Adipose tissue (tissue), 3 donors: ENCODE data around the gene TAOK2. TPM values are rescaled to one million over a fixed set of nuclear protein-coding genes. Genes with fewer than 3 reads are reported as not detected.
A peak's percentile ranks its signal among the peaks of the same experiment; 100 is the strongest.

Experiments used
- H3K27ac ChIP-seq: one replicate; pipeline ENCODE4 v1.5.1; 2013; ENCODE audit warnings: low read depth, low read length
- WGBS, 3 donors: extraction: QIAGEN DNeasy Blood & Tissue Kit; methylation state at CpG; one replicate each; pipeline ENCODE4 v1.1.7; 2013; 5-methylcytosine and 5-hydroxymethylcytosine counted together
- polyA plus RNA-seq, 3 donors: library from polyadenylated mRNA; stranded (reverse); fragments of 200-250 nt; gene quantifications; one replicate each; pipeline ENCODE4 v1.2.3, GENCODE V29; 2013
- donor health status: healthy with polysubstance abuse.
- donor health status: Bipolar disorder and iron deficiency.
- donor health status: healthy.

Gene TAOK2
- polyA plus RNA-seq, 3 donors, result 15.2 to 47.6 (median 32.2) TPM

DNA sequence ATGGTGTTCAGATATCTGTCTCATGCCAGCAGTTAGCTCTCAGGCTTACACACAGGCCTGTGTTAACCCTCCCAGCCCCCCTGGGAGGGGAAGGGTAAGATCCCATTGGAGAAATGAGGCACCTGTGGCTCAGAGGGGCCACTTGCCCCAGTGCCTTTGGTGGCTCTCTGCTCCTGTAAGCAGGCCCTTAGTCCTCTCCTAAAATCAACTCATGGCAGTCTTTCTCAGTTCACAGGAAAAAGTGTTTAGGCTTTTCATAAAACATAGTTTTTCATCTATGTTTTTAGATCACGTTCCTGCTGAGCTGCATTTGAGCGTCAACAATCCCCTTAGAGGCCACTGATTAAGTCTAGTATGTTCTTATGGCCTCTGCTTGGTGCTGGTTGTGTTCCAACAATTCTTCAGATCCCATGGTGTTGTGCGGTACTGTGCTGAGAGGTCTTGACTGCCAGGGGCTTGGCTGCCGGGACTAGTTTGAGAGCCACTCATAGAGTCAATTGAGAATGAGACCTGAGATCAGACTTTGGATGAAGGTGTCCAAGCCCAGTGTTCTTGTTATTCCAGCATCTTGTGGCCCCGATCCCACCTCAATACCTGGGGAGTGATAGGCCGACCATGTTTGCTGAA lies 10.6 kb downstream of the TAOK2 start:
- H3K27ac ChIP-seq, result no peak overlapping the region
- WGBS, 3 donors, result 85 to 91% (median 88%) methylated on average over 6 of the region's 6 CpGs

DNA sequence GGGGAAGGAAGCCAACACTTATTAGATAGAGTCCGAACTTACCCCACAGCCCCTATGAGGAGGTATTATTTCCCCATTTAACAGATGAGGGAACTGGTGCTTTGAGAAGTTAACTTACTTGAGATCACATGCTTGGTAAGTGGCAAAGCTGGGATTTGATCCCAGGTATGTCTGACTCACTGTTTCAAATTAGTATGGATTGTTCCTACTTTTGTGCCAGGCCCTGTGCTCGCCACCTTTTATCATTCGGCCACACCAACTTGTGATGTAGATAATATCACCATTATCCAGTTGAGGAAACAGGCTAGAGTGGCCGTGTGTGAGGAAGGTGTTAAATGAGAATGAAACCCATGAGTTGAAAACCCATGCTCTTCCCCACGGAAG lies 11.1 kb downstream of the TAOK2 start:
- H3K27ac ChIP-seq, result no peak overlapping the region
- 85 to 90% (median 88%) methylated on average over 5 of the region's 5 CpGs for WGBS, 3 donors

DNA sequence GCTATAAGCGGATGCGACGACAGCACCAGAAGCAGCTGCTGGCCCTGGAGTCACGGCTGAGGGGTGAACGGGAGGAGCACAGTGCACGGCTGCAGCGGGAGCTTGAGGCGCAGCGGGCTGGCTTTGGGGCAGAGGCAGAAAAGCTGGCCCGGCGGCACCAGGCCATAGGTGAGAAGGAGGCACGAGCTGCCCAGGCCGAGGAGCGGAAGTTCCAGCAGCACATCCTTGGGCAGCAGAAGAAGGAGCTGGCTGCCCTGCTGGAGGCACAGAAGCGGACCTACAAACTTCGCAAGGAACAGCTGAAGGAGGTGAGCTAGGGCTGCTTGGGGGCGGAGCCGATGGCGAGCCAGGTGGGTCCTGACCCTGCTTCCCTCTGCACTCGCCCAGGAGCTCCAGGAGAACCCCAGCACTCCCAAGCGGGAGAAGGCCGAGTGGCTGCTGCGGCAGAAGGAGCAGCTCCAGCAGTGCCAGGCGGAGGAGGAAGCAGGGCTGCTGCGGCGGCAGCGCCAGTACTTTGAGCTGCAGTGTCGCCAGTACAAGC lies 11.7 kb downstream of the TAOK2 start:
- WGBS, 3 donors, result 94 to 96% (median 95%) methylated on average over 28 of the region's 28 CpGs
- H3K27ac ChIP-seq, result no peak overlapping the region

DNA sequence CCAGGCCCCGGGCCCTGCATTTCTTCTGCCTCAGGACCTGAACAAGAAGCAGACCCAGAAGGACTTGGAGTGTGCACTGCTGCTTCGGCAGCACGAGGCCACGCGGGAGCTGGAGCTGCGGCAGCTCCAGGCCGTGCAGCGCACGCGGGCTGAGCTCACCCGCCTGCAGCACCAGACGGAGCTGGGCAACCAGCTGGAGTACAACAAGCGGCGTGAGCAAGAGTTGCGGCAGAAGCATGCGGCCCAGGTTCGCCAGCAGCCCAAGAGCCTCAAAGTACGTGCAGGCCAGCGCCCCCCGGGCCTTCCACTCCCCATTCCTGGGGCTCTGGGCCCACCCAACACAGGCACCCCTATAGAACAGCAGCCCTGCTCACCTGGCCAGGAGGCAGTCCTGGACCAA lies 12.6 kb downstream of the TAOK2 start:
- 91 to 96% (median 94%) methylated on average over 20 of the region's 20 CpGs for WGBS, 3 donors
- H3K27ac ChIP-seq, result no peak overlapping the region

DNA sequence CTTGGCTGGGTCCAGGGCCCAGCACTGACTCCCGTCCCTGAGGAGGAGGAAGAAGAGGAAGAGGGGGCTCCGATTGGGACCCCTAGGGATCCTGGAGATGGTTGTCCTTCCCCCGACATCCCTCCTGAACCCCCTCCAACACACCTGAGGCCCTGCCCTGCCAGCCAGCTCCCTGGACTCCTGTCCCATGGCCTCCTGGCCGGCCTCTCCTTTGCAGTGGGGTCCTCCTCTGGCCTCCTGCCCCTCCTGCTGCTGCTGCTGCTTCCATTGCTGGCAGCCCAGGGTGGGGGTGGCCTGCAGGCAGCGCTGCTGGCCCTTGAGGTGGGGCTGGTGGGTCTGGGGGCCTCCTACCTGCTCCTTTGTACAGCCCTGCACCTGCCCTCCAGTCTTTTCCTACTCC lies 13.3 kb downstream of the TAOK2 start:
- 91 to 95% (median 93%) methylated on average over 3 to 5 of the region's 5 CpGs for WGBS, 3 donors
- no peak overlapping the region for H3K27ac ChIP-seq

DNA sequence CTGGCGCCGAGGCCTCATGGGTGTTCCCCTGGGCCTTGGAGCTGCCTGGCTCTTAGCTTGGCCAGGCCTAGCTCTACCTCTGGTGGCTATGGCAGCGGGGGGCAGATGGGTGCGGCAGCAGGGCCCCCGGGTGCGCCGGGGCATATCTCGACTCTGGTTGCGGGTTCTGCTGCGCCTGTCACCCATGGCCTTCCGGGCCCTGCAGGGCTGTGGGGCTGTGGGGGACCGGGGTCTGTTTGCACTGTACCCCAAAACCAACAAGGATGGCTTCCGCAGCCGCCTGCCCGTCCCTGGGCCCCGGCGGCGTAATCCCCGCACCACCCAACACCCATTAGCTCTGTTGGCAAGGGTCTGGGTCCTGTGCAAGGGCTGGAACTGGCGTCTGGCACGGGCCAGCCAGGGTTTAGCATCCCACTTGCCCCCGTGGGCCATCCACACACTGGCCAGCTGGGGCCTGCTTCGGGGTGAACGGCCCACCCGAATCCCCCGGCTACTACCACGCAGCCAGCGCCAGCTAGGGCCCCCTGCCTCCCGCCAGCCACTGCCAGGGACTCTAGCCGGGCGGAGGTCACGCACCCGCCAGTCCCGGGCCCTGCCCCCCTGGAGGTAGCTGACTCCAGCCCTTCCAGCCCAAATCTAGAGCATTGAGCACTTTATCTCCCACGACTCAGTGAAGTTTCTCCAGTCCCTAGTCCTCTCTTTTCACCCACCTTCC lies 13.9 kb downstream of the TAOK2 start:
- no peak overlapping the region for H3K27ac ChIP-seq
- 92 to 96% (median 93%) methylated on average over 29 to 35 of the region's 35 CpGs for WGBS, 3 donors

DNA sequence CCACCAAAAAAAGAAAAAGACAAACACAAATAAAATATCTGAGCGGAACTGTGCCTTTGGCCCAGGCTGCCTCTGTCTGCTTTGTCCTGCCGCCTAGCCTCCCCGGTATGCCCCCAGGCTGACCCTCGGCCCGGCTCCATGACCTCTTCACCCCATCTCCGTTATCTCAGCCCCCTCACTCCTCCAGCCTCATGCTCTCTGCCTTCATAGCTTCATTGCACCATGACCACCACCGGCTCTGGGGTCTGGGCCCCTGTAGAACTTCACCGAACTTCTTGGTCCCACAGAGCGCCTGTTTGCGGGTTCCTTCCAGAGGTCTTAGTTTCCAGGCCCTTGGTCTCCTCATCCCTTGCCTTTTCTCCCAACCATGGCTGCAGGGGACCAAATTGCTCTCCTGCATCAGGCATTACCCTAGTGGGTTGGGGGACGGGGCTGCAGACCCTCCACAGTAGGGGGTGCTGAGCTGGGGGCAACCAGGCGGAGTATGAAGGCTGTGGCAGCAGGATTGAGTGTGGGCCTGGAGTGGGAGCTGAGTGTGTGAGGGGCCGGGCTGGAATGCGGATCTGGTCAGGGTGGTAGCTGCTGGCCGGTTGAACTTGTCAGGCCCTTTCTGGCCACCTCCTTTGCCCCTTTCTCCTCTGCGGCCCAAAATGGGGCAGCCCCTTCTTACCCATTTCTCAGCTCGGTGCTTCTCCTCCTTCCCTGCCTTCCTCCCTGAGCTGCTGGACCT lies 14.8 kb downstream of the TAOK2 start:
- WGBS, 3 donors, result 86 to 89% (median 88%) methylated on average over 17 of the region's 17 CpGs
- H3K27ac ChIP-seq, result no peak overlapping the region

DNA sequence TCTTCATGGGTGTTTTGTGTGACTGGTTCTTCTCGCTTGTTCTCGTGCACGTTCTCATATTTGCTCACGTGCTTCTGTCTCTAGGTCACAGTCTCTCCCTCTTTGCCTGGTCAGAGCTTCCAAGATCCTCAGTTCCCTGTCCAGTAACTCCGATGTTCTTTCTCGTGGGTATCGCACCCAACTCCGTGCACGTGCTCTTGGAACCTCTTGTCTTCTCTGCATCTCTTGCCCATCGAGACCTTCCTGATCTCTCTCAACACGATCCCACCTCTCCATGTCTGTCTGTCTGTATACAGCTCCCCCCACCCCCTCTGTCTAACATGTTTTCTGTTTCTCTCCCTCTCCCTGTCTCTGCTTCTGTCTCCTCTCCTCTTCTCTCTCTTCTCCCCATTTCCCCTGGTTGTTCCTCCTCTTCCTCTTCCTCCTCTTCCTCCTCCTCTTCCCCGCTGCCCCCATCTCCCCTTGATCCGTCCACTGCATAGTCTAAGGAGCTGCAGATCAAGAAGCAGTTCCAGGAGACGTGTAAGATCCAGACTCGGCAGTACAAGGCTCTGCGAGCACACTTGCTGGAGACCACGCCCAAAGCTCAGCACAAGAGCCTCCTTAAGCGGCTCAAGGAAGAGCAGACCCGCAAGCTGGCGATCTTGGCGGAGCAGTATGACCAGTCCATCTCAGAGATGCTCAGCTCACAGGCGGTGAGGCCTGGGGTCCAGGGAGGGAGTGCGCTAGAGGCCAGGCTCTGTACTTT lies 15.6 kb downstream of the TAOK2 start:
- WGBS, 3 donors, result 84 to 89% (median 88%) methylated on average over 23 of the region's 23 CpGs
- no peak overlapping the region for H3K27ac ChIP-seq

DNA sequence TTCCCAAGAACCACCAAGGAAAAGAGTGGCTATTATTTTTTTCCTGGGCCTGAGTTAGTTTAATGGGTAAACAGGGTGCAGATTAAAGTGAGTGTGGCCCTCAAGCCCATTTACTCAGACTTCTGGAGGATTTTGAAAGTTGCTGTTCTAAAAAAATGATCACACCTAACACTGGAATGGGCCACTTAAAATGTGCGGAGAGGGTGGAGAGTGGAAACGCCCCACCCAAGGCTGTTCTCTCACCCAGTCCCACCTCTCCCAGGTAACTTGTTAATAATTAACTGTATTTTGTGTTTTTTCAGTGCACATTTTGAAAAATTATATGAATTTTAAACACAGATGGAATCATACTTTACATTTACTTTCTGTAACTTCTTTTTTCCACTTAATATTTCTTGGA lies 16.4 kb downstream of the TAOK2 start:
- 59 to 95% (median 89%) methylated on average over 2 of the region's 2 CpGs for WGBS, 3 donors
- no peak overlapping the region for H3K27ac ChIP-seq

DNA sequence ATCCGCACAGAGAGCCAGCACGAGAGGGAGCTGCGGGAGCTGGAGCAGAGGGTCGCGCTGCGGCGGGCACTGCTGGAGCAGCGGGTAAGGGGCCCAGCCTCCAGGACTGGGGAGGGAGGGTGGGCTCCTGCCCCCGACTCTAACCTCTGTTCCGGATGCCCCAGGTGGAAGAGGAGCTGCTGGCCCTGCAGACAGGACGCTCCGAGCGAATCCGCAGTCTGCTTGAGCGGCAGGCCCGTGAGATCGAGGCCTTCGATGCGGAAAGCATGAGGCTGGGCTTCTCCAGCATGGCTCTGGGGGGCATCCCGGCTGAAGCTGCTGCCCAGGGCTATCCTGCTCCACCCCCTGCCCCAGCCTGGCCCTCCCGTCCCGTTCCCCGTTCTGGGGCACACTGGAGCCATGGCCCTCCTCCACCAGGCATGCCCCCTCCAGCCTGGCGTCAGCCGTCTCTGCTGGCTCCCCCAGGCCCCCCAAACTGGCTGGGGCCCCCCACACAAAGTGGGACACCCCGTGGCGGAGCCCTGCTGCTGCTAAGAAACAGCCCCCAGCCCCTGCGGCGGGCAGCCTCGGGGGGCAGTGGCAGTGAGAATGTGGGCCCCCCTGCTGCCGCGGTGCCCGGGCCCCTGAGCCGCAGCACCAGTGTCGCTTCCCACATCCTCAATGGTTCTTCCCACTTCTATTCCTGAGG lies 17.4 kb downstream of the TAOK2 start:
- 90 to 94% (median 94%) methylated on average over 30 to 35 of the region's 35 CpGs for WGBS, 3 donors
- no peak overlapping the region for H3K27ac ChIP-seq

DNA sequence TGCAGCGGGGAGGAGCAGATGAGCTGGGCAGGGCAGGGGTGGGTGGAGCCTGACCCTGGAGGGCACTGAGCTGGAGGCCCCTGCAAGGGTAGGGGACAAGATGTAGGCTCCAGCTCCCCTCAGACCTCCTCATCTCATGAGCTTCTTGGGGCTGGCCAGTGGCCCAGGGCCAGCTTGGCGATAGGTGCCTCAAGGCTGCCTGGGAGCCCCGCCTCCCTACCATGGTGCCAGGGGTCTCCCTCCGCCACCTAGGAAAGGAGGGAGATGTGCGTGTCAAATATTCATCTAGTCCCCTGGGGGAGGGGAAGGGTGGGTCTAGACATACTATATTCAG lies 17.9 kb downstream of the TAOK2 start:
- WGBS, 3 donors, result 74 to 88% (median 81%) methylated on average over 5 of the region's 5 CpGs
- no peak overlapping the region for H3K27ac ChIP-seq

DNA sequence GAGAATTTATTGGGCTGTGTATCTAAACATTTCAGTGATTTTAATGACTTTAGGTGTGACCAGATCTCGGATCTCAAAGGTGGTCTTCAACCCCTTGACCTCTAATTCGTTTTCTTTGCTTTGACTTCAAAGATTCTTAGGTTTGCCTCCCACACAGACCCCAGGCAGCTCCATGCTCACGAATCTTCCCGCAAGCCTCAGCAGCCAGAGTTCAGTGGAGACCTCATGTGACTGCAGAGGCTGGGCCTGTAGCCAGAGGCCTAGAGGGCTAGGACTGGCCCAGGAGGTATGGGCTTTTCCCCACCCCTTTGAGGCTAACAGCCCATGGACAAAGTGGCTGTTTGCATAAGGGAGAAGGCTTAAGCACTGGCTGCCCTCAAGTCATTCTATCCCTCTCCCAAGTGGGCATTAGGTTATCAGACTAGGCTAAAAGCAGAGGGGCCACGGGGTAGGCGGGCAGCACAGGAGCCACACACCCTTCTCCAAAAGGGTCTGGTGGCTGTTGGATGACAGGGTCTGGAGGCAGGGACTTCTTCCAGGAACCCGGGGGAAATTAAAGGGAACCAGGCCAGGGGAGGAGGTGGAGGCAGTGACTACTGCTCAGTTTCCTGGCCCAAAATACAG lies 18.8 kb downstream of the TAOK2 start:
- no peak overlapping the region for H3K27ac ChIP-seq
- WGBS, 3 donors, result 43 to 67% (median 59%) methylated on average over 7 of the region's 7 CpGs

DNA sequence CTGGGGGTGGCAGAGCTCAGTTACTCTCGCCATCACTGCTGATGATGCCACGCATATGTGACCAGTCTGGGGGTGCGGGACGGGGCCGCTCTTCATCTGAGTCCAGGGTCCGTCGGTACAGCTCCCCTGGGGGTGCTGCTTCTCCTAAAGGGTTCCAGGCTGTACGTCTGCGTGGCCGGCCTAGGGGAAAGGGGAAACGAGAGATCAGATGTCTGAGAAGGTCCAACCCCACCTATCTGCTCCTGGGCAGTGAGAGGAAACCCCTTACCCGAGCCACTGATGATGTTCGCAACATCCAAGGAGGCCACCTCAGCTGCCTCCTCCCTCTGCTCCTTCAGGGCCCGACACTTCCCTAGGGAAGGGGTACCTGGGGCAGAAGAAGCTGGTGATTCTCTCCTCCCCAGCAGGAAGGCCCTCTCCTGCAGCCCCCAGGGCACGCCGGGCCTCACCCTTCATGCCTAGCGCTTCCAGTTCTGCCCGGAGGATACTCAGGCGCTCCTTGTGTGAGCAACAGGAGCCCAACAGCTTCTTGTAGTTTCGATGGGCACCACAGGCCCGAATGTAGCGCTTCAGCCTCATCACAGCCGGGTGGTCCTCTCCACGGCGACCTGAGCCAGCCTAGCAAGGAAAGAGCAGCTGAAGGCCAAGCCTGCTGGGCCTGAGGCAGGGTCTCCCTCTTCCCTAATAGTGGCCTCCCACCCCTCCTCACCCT lies 19.7 kb downstream of the TAOK2 start:
- WGBS, 3 donors, result 87 to 92% (median 88%) methylated on average over 23 to 25 of the region's 25 CpGs
- H3K27ac ChIP-seq, result no peak overlapping the region

DNA sequence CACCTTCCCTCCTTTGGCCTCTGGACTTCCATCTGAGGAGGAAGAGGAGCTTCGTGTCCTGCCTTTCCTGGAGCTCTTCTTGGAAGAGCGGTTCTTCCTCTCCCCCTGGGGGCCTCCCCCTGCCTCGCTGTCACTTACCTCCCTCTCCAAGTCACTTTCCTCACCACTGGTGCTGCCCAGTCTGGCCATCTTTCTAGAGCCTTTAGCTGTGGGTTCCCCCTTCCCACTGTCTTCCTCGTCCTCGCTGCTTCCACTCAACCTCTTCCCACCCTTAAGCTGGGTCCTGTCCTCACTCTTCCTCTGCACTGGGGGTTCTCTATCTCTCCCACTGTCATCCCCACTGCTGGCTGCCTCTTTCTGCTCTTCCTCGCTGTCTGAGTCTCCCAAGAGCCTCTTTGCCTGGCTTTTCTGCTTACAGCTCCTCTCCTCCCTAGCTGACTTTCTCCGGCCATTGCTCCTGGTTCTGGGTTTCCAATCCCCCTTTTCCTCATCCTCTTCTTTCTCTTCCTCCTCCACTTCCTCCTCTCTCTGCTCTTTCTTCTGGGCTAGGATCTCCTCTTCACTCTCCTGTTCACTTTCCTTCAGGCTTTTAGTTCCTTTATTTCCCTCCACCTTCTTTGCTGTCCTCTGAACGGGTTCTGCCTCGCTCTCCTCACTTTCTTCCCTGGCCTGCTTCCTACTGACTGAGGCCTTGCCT lies 20.4 kb downstream of the TAOK2 start:
- H3K27ac ChIP-seq, result no peak overlapping the region
- WGBS, 3 donors, result 74 to 93% (median 84%) methylated on average over 9 of the region's 9 CpGs

DNA sequence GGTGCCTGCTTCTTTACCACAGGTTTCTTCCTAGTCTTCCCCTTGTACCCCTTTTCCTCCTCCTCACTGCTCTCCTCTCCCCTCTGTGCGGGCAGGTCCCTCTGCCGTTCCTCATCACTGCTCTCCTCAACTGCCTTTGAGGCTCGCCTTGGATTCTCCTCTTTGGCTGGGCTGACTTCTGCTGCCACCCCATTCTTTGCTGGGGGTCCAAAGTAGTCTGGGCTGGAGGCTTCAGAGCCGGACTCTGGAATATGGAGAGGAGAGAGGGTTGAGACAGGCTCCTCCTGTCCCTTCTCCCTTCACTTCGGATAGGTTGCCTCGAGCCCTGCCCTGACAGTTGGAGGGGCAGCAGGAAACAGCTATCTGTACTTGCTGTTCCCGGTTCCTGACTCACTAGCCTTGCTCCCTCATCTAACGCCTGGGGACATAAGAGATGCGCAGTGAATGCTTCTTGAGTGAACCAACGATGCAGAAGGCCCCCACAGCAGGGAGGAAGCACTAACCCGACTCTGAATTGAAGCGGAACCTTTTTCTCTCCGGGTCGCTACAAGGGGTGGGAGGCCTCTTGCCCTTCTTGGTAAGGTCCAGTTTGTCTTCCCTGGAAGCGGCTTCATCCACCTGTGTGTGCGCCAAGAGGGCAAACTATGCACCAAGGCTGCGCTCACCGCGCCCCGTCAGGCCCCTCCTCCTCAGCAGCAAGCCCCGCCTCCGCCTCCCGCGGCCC lies 21.1 kb downstream of the TAOK2 start:
- WGBS, 3 donors, result 9 to 16% (median 10%) methylated on average over 23 to 24 of the region's 24 CpGs
- no peak overlapping the region for H3K27ac ChIP-seq

DNA sequence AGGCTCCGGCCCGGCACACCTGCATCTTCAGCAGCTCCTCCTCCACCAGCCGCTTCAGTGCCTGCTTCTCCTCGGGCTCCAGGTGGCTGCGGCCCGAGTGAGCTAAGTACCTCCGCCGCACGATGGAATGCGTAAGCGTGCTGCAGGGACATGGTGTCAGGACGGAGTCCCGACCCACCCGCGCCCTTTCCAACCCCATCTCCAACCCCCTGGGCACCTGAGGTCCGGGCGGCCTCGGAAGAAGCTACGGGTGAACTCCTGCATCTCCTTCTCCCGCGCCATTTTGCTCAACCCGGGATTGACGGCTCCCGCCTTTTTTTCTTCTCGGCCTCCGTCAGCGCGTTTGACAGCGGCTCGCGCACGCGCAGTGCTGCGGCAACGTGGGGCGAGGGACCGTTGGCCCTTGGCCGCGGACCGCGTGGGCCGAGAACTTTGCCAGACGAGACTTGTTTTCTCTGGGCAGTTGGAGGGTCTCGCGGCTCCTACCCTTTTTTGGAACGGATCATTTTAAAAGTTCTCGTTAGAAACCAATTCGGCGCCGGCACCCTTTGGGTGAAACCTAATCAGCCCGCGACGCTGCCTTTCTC lies 21.7 kb downstream of the TAOK2 start, which contains the start of gene HIRIP3:
Gene HIRIP3, minus strand, starts transcription at position 294 of the 587 bp plus-strand sequence. Its CDS starts 12 bp downstream, at position 282.
- peak within 1 kb of the TSS; percentile 70 for H3K27ac ChIP-seq
- 0 to 1% (median 0%) methylated on average over 53 of the region's 53 CpGs for WGBS, 3 donors
